Left ventricle myocardium inferior (tissue), 1 donor: ENCODE data around the gene RAP2A. TPM values are rescaled to one million over a fixed set of nuclear protein-coding genes. Genes with fewer than 3 reads are reported as not detected.
A peak's percentile ranks its signal among the peaks of the same experiment; 100 is the strongest.

Experiments used
- DNase-seq: peaks from one replicate; pipeline ENCODE4 v3.0.0-alpha.2; 2020
- H3K27ac ChIP-seq: fragments of 200-600 bp; replicated peaks from 2 replicates; pipeline ENCODE4 v1.8.0; 2021
- H3K27me3 ChIP-seq: fragments of 200-600 bp; 2 replicates; pipeline ENCODE4 v1.8.0; 2021; ENCODE audit warnings: low read depth
- H3K36me3 ChIP-seq: fragments of 200-600 bp; 2 replicates; pipeline ENCODE4 v1.8.0; 2021
- H3K4me1 ChIP-seq: fragments of 200-600 bp; 2 replicates; pipeline ENCODE4 v1.8.0; 2021
- H3K4me3 ChIP-seq: fragments of 200-600 bp; 2 replicates; pipeline ENCODE4 v1.8.0; 2021; ENCODE audit warnings: mild to moderate bottlenecking, moderate library complexity
- H3K9me3 ChIP-seq: fragments of 200-600 bp; replicated peaks from 2 replicates; pipeline ENCODE4 v1.8.0; 2021
- intact Hi-C: fragments of 100-400 bp; cut with micrococcal nuclease; formaldehyde crosslinking; loops from one replicate; pipeline ENCODE4 v1.11.0; 2022
- total RNA-seq: library from RNA; stranded (reverse); fragmentation: NEBNext Ultra II Directional; extraction: Animal tissue kit (Norgen Biotek cat#: 25700); gene quantifications from one replicate; pipeline ENCODE4 v1.2.1, GENCODE V29; 2021
- TF ChIP-seq, protein P1 (sequence below): fragments of 200-600 bp; IDR thresholded peaks from 2 replicates; pipeline ENCODE4 v1.8.0; 2021; ENCODE audit warnings: antibody characterized with exemption, mild to moderate bottlenecking, borderline replicate concordance
- donor health status: DM: no; HTN: yes; CAD: no; lungs with severe emphysema.

RAP2A gene
- total RNA-seq, 1 donor from 2014 or later = 15.1 TPM

DNA sequence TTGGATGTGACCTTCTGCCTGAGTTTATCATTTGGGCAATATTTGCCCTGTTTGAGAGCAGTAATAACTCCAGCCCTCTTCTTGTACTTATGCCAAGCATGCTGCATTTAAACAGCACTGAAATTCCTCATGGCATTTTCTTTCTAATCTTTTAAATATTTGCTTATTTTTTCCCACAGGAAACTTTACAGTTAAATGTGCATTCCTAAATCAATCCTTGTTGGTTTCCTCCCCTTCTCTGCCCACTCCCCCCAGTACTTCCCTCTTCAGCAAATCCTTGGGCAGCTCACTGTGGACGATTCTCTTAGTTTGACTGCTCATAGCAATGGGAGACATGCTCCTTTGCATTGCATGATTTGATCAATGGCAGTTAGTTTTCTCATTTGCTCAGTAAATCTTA, 68.7 kb downstream of the RAP2A start:
- Histone ChIP-seq H3K27me3 (no peaks in the 10 kb centered on the region), H3K4me1 (peaks cover 6% of the 10 kb centered on the region), H3K27ac (peak overlapping the region; percentile 64), H3K4me3 (no peak overlapping the region), H3K36me3 (no peaks in the 10 kb centered on the region), H3K9me3 (no peaks in the 10 kb centered on the region)
- TF ChIP-seq, protein P1, sequence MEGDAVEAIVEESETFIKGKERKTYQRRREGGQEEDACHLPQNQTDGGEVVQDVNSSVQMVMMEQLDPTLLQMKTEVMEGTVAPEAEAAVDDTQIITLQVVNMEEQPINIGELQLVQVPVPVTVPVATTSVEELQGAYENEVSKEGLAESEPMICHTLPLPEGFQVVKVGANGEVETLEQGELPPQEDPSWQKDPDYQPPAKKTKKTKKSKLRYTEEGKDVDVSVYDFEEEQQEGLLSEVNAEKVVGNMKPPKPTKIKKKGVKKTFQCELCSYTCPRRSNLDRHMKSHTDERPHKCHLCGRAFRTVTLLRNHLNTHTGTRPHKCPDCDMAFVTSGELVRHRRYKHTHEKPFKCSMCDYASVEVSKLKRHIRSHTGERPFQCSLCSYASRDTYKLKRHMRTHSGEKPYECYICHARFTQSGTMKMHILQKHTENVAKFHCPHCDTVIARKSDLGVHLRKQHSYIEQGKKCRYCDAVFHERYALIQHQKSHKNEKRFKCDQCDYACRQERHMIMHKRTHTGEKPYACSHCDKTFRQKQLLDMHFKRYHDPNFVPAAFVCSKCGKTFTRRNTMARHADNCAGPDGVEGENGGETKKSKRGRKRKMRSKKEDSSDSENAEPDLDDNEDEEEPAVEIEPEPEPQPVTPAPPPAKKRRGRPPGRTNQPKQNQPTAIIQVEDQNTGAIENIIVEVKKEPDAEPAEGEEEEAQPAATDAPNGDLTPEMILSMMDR = no peak
- intact Hi-C loops = no loop called here
- no peak for DNase-seq

DNA sequence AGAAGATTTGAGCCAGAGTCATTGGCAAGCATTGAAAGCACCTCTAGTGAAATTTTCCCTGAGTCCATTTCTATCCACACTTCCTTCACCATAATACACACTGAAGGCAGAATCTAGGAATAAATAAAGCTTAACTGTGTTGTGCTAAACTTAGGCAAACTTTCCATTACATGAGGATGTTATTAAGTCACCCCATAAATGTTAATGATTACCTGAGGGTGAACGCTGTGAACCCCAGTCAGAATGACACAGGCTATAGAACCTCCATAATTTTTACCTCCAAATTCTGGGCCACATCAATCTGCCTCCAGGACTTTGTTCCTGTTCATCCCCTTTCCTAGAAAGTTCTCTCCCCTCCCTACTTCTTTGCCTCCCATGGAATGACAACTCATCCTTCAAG, 71.0 kb downstream of the RAP2A start:
- Histone ChIP-seq H3K36me3 (no peaks in the 10 kb centered on the region), H3K4me1 (peaks cover 6% of the 10 kb centered on the region), H3K9me3 (no peaks in the 10 kb centered on the region), H3K4me3 (no peak overlapping the region), H3K27ac (no peak overlapping the region), H3K27me3 (no peaks in the 10 kb centered on the region)
- TF ChIP-seq, protein P1 = no peak
- intact Hi-C loops = no loop called here
- no peak for DNase-seq

DNA sequence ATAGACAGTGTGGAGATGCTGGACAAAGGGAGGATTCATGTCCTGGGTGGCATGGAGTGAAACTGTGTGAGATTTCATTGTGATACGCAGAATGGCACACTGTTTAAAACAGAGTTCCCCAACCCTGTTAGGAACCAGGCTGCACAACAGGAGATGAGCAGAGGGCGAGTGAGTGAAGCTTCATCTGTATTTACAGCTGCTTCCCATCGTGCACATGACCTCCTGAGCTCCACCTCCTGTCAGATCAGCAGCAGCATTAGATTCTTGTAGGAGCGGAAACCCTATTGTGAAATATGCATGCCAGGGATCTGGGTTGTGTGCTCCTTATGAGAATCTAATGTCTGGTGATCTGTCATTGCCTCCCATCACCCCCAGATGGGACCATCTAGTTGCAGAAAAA, 72.5 kb downstream of the RAP2A start:
- Histone ChIP-seq H3K4me3 (no peak overlapping the region), H3K9me3 (peaks cover 12% of the 10 kb centered on the region), H3K36me3 (no peaks in the 10 kb centered on the region), H3K27ac (no peak overlapping the region), H3K27me3 (no peaks in the 10 kb centered on the region), H3K4me1 (peaks cover 6% of the 10 kb centered on the region)
- no peak for DNase-seq
- intact Hi-C loops = no loop called here
- TF ChIP-seq, protein P1 = no peak

DNA sequence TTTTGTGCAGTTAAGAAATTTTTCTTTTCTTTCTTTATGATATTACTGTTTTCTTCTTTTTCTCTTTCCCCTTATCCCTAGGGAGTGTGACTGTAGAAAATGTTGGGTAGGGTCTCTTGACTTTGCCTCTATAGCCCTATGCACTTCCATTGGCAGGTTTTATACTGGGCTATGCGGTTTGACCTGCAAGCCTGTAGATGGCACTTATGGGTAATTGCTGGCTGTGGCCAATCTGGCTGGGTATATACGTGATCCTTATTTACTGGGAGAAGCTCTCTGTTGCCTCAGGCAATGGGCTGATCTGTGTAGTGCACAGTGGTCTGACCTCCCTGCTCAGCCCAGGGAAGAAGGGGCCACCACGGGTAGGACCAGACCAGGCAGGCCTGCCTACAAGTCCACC, 78.8 kb downstream of the RAP2A start:
- no peaks in the 10 kb centered on the region for H3K4me1 ChIP-seq
- intact Hi-C loops = no loop called here

DNA sequence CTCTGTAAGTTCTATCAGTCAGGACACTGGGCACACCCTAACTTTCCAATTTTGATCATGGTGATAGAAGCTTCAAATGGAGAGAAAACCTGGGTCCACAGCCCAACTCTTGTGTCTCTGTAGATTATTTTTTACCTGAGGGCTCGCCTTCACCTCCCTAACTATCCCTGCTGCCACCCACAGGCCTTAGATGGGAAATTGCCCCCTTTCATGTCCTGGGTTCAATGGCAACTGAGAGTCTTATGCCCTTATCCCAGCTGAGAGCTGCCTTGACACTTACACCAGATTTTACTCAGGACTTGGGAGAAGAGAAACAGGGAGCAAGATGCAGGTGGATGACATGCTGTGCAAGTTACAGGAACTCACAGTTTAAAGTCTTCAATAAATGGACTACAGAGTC, 81.7 kb downstream of the RAP2A start:
- intact Hi-C loops = no loop called here
- Histone ChIP-seq H3K9me3 (peaks cover 20% of the 10 kb centered on the region), H3K27ac (no peak overlapping the region), H3K27me3 (no peaks in the 10 kb centered on the region), H3K36me3 (no peaks in the 10 kb centered on the region), H3K4me3 (no peak overlapping the region), H3K4me1 (no peaks in the 10 kb centered on the region)
- TF ChIP-seq, protein P1 = no peak
- DNase-seq = no peak

More for the DNA sequence above, 78.8 kb downstream of the RAP2A start:
- DNase-seq = no peak
- TF ChIP-seq, protein P1 = no peak
- Histone ChIP-seq H3K9me3 (peaks cover 26% of the 10 kb centered on the region), H3K27ac (no peak overlapping the region), H3K4me3 (no peak overlapping the region), H3K36me3 (no peaks in the 10 kb centered on the region), H3K27me3 (no peaks in the 10 kb centered on the region)

DNA sequence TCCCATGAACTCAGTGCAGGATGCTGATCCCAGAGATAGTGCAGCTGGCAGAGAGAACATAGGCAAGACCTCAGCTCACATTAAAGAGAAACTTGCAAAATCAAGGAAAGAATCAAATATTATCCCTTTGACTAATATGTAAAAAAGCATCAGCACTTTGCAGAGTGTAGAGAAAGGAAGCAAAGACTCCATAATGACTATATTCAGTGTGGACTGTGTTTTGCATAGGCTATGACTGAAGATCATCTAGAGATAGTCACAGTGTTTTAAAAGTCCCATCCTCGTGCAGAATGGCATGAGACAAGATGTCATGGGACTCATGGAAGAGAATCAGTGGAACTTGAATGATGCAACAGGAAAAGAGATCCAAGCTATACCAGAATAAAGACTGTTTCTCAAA, 84.0 kb downstream of the RAP2A start:
- DNase-seq = no peak
- Histone ChIP-seq H3K4me3 (no peak overlapping the region), H3K36me3 (no peaks in the 10 kb centered on the region), H3K27ac (no peak overlapping the region), H3K9me3 (no peaks in the 10 kb centered on the region), H3K27me3 (no peaks in the 10 kb centered on the region), H3K4me1 (no peaks in the 10 kb centered on the region)
- intact Hi-C loops = no loop called here
- TF ChIP-seq, protein P1 = no peak
